Stimulated activated CD4-positive, alpha-beta T cell treated with anti-CD3 and anti-CD28 coated beads, Interleukin-2, amount 100 ng/mL, for 24 hours (primary cell): ENCODE measurements around the gene SPATA9.

Source experiments
- DNase-seq, 2 donors: peaks; one replicate each; pipeline ENCODE4 v3.0.0-alpha.2; 2020

SPATA9 gene

DNA sequence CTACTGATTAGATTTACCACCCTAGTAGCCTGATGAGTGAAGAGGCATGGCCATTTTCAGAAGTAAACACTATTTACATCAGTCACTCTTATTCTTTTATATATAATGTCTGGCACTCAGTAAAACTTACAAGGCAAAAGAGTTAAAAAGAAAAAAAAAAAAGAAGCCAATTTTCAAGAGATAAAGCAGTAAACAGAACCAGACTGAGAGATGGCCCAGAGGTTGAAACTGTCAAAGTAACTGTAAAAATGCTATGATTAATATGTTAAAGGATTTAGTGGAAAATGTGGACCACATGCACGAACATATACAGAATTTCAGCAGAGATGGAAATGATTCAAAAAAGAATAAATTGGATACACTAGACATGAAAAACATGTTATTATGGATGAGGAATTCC lies 69.3 kb downstream of the SPATA9 start:
- DNase-seq = no peak

GRCh38 chr5:95611396-95611795 lies 71.4 kb downstream of the SPATA9 start:
- DNase-seq = no peak

DNA sequence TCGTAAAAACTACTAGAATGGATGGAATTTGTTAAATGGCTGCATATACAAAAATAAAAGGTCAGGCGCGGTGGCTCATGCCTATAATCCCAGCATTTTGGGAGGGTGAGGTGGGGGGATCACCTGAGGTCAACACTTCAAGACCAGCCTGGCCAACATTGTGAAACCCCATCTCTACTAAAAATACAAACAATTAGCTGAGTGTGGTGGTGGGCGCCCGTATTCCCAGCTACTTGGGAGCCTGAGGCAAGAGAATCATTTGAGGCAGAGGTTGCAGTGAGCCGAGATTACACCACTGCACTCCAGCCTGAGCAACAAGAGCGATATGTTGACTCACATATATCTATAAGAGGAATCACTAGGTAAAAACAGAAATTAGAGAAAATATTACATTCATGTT lies 72.2 kb downstream of the SPATA9 start:
- DNase-seq = no peak

DNA sequence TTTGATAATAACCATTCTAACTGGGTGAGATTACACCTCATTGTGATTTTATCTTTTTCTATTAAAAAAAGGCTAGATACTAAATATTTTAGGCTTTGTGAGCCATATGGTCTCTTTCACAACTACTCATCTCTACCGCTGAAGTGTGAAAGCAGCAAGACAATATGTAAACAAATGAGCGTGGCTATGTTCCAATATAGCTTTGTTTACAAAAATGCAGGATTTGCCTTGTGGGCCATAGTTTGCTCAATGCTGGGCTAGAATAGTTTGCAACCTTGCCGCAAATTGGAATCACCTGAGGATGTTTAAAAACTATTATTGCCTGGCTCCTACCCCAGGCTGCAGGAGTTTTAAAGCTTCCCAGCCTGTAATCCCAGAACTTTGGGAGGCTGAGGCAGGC lies 73.1 kb downstream of the SPATA9 start:
- no peak for DNase-seq
